SH-SY5Y (cell line): Measurements from ENCODE around the gene E2F4.

Experiments used
- GATA2 ChIP-seq: IDR thresholded peaks from 2 replicates; pipeline ENCODE4 v1.6.1; 2011; ENCODE audit warnings: mild to moderate bottlenecking, low read depth, low read length
- GATA3 ChIP-seq: IDR thresholded peaks from 2 replicates; pipeline ENCODE4 v1.6.1; 2011; ENCODE audit warnings: low read depth, mild to moderate bottlenecking, low read length, moderate library complexity

DNA sequence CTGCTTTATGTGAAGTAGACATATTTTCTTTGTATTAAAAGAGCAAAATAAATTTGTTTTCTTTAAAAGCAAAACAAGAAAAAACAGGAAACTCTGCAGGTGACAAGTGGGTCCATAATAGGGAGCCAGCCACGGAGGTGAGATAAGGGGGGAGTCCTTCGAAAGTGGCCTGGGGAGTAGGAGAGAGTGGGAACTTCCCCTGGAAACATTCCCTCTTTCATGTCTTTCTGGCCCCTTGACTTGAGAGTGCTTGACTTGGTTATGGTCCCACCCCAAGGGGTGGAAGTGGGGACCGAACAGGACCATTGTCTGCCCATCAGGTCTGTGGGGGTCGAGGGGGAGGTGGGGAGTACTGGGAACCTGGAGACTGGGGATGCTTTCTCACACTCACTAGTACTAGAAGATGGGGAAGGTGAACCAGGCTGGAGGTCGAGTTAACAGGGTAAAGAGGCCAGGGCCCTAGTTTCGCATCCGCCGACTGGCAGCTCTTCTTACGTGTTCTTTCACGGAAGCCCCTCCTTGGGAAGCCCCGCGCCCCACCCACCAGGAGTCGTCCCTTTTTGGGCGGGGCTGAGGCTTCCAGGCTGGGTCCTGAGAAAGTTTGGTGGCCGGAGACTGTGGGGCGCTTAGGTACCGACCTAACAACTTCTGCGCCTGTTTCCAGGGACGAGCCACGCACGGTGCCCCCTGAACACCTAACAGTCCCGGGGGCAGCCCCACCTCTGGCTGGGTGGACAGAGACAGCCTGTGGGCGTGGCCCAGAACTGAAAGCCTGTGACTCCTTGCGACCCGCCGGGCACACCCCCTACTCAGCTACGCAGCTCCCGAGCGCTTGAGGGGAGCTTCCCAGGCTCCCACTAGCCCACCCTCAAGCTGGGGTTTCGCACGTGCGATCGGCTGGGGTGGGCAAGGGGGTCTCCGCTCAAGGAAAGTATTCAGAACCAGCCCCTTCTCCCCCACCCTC, 33.0 kb upstream of the E2F4 start:
- TF ChIP-seq GATA2 (no peak), GATA3 (no peak)
